ENCODE results near the gene GOLIM4.
"Not testable (repeated sequence)": the region's sequence is repeated elsewhere in the genome, so short reads cannot be mapped to it uniquely, and the experiment has no call there.

GOLIM4 gene, protein sequence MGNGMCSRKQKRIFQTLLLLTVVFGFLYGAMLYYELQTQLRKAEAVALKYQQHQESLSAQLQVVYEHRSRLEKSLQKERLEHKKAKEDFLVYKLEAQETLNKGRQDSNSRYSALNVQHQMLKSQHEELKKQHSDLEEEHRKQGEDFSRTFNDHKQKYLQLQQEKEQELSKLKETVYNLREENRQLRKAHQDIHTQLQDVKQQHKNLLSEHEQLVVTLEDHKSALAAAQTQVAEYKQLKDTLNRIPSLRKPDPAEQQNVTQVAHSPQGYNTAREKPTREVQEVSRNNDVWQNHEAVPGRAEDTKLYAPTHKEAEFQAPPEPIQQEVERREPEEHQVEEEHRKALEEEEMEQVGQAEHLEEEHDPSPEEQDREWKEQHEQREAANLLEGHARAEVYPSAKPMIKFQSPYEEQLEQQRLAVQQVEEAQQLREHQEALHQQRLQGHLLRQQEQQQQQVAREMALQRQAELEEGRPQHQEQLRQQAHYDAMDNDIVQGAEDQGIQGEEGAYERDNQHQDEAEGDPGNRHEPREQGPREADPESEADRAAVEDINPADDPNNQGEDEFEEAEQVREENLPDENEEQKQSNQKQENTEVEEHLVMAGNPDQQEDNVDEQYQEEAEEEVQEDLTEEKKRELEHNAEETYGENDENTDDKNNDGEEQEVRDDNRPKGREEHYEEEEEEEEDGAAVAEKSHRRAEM

DNA sequence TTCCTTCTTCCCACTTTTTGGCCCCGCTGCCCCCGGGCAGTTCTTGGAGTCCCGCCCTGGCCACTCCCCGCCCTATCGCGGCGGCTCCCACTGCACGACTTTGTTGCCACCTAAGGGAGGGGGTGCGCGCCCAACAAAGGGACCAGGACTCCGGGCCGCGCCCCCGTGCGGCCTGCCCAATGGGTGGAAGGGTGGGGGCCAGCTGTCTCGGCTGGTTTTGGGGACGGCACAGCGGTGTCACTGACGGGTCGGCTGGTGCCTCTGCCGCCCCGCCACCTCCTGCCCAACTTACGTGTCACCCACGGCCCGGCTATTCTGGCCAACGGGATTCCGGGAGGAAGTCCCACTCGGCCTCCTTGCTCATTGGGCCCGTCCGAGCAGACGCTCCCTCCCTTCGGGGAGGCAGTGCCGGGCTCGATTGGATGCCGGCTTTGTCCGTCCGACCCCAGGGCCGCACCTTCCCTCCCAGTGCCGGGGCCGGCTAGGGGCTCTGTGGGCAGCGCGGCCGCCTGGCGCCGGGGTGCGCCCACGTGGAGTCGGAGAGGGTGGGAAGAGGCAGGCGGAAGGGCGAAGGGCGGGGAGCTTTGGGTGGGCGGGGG, at the start of gene GOLIM4:
Gene GOLIM4, minus strand, starts transcription at position 314 of the 599 bp plus-strand sequence. CDS start 639 bp downstream, outside the sequence.
- in situ Hi-C loops (cut with MboI; ENCODE audit: low sequenced_read_pairs) = no loop called here

DNA sequence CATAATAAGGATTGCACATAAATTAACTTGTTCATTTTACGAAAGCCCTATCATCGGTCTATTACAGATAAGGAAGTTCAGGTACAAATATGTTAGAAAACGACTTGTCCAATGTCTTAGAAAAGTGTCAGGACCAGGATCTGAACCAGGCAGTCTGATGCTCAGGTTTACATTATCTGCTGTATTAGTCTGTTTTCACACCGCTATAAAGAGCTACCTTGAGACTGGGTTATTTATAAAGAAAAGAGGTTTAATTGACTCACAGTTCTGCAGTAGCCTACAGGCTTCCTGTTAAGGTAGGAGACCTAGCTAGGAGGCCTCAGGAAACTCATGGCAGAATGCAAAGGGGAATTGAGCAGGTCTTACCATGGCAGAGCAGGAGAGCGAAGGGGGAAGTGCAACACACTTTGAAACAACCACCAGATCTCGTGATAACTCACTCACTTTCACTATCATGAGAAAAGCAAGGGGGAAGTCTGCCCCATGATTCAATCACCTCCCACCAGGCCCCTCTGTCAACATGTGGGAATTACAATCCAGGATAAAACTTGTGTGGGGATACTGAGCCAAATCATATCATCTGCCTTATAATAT, 45.8 kb upstream of the GOLIM4 start:
- in situ Hi-C loops (cut with MboI; ENCODE audit: low sequenced_read_pairs) = no loop called here

GRCh38 chr3:168139947-168140346, 44.2 kb upstream of the GOLIM4 start:
- in situ Hi-C loops (cut with MboI; ENCODE audit: low sequenced_read_pairs) = no loop called here

DNA sequence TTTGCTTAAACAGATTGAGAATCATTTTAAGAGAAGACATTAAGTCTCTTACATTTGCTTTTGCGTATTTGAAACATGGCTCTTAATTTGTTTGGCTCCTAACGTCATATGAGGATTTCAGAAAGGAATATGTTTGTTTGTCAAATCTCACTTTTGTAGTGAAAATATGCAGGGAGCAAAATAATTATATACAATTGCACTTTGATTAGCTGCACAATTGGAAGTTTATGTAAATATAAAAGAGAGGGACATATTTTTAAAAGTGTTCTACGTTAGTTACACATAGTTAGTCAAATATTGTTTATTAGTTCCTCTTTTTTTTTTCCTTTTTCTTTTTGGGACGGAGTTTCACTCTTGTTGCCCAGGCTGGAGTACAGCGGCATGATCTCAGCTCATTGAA, 42.7 kb upstream of the GOLIM4 start:
- in situ Hi-C loops (cut with MboI; ENCODE audit: low sequenced_read_pairs) = no loop called here

DNA sequence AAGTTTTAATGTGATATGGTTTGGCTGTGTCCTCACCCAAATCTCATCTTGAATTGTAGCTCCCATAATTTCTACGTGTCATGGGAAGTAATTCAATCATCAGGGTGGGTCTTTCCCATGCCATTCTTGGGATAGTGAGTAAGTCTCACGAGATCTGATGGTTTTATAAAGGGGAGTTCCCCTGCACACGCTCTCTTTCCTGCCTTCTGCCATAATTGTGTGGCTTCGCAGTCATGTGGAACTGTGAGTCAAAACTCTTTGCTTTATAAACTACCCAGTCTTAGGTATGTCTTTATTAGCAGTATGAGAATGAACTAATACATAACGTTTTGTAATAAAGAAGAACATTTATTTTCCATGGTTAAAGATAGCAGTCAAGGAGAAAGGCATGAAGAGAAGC, 39.2 kb upstream of the GOLIM4 start:
- in situ Hi-C loops (cut with MboI; ENCODE audit: low sequenced_read_pairs) = no loop called here

GRCh38 chr3:168130250-168130649, 34.5 kb upstream of the GOLIM4 start:
- in situ Hi-C loops (cut with MboI; ENCODE audit: low sequenced_read_pairs) = not testable (repeated sequence)

DNA sequence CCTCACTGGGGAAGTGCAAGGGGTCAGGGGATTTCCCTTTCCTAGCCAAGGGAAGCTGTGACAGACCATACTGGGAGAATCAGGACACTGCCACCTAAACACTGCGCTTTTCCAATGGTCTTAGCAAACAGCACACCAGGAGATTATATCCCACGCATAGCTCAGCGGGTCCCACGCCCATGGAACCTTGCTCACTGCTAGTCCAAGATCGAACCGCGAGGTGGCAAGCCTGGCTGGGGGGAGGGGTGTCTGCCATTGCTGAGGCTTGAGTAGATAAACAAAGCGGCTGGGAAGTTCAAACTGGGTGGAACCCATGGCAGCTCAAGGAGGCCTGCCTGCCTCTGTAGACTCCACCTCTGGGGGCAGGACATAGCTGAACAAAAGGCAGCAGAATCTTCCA, 32.7 kb upstream of the GOLIM4 start:
- in situ Hi-C loops (cut with MboI; ENCODE audit: low sequenced_read_pairs) = not testable (repeated sequence)

GRCh38 chr3:168127466-168127865, 31.7 kb upstream of the GOLIM4 start:
- in situ Hi-C loops (cut with MboI; ENCODE audit: low sequenced_read_pairs) = no loop called here

GRCh38 chr3:168124791-168125190, 29.1 kb upstream of the GOLIM4 start:
- in situ Hi-C loops (cut with MboI; ENCODE audit: low sequenced_read_pairs) = no loop called here

GRCh38 chr3:168124291-168124690, 28.6 kb upstream of the GOLIM4 start:
- in situ Hi-C loops (cut with MboI; ENCODE audit: low sequenced_read_pairs) = no loop called here

DNA sequence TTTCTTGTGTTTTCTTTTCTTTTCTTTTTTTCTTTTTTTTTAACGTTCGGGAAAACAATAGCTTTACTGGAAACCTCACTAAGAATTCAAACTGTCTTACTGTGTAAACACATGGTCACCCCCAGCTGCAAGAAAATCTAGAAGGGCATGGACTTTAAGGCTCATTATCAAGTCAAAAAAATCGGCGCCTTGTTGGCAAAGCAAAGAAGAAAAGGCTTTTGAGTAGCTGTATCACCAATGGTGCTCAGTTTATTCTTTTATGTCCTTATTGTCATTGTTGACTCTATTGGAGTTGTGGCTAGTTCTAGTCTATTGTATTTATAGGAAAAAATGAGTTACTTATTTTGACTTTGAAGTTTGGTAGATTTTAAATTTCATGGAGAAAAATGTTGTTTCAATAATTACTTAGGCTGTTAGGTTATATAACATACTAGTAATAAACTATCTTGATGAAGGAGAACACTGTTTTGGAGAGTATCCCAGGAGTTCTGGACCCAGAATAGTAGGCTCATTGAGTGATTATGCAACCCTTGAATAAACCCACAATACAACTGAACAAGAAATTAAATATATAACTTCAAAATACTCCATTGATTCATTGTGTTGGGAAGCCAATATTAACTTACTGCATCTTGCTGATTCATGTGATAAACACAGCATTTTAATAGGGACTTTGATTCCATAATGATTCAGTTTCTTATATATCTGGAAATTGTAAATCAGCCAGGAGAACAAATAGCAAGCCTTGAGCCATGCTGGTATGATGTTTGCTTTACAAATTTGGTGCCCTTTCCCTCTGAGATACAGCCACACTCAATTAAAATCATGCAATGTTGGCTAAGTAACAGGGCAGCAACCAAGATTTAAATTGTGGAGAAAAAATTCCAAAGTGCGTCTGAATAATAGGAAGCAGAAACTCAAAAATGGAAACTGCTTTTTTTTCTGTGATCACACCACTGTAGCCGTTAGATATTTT, 27.8 kb upstream of the GOLIM4 start:
- in situ Hi-C loops (cut with MboI; ENCODE audit: low sequenced_read_pairs) = no loop called here

DNA sequence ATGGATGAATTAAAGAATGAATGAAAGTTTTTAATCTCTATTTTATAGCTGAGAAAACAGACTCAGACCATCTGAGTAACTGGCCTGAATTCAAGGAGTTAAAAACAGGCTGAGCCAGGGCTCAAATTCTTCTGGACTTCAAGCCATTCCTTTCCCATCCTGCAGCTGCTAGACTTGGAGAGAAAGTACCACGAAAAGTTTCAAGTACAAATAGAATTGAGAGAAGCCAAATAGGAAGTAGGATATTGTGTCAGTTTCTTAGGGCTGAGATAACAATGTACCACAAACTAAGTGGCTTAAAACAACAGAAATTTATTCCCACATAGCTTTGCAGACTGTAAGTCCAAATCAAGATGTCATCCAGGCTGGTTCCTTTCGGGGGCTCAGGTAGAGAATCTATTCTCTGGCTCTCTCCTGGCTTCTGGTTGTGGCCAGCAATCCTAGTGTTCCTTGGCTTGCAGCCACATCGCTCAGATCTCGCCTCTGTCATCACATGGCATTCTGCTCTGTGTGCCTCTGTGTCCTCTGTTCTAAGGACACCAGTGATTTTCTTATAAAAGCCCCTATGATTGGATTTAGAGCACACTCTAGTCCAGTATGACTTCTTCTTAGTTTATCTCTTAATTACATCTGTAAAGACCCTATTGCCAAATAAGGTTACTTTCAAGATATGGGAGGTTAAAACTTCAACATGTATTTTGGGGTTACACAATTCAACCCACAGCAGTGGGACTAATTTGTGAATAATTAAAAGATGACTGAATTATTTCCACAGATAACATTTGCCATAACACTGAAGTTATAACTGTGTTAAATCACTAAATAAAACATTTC, 25.7 kb upstream of the GOLIM4 start:
- in situ Hi-C loops (cut with MboI; ENCODE audit: low sequenced_read_pairs) = no loop called here

DNA sequence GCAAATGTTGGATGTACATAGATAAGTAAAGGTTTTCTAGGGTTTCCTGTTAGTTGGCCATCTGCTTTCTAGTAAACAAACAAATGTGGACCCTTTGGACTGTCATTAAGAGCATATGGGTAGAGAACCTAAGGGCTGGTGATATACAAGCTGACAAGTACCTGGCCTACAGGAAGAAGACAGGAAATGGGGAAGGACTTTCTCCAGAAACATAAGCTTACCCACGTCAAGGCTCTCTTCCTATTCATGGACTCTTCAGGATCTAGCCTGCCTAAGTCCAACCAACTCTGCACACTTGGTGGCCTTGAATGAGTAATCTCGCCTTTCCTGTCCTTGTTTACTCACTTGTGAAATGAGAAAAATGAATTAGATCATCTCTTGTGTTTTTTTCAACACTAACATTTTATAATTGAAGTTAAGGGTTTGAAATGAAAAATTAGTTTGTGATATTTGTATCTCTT, 22.2 kb upstream of the GOLIM4 start:
- in situ Hi-C loops (cut with MboI; ENCODE audit: low sequenced_read_pairs) = no loop called here

DNA sequence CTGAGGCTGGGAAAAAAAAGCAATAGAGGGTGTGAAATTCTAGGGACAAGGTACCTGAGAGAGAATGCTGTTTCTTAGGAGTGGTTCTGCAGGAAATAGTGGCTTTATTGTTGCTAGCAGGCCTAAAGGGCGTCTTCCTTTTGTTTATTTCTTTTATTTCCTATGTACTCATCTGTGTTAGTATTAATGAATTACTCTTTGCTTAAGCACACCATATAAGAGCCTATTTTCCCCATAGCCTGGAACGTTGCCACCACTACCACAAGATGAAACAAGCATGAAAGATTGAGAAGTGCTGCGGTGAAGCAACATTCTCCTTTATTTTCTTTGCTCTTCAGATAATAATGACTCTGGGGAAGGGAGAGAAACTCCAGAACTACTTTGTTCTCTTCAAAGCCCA, 21.3 kb upstream of the GOLIM4 start:
- in situ Hi-C loops (cut with MboI; ENCODE audit: low sequenced_read_pairs) = no loop called here

GRCh38 chr3:168116279-168116678, 20.6 kb upstream of the GOLIM4 start:
- in situ Hi-C loops (cut with MboI; ENCODE audit: low sequenced_read_pairs) = no loop called here

DNA sequence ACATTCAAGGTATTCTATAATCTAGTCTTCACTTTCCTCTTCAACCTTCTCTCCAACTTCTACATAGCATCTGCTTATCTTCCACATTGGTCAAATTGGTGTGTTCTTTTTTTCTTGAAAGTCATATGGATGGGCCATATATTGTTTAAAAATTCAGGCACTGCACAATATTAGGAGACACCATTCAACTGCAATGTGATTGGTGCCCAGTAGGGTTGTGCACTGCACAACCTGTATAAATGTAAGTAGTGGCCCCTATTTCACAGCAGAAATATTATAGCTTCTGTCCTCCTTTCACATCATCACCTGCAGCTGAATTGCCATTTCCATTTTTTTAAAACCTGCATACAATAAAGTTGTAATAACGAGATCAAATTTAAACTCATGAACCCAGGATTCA, 18.1 kb upstream of the GOLIM4 start:
- in situ Hi-C loops (cut with MboI; ENCODE audit: low sequenced_read_pairs) = no loop called here

GRCh38 chr3:168112894-168113293, 17.2 kb upstream of the GOLIM4 start:
- in situ Hi-C loops (cut with MboI; ENCODE audit: low sequenced_read_pairs) = no loop called here

DNA sequence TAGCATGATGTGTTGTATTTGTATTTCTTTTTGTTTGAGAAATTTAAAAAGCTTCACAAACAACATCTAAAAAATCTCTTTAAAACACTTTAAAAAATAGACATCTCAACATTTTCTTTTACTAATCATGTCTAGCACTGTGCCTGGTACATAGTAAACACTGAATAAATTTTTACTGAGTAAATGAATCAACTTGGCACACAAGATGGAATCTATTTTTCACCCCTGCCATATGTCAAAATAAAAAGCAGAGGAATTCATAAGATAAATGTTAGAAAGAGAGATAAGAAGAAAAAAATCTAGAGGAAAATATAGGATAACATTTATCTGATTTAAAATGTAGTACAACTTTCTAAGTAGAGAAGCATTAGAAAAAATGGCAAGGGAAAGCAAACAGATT, 8.6 kb upstream of the GOLIM4 start:
- in situ Hi-C loops (cut with MboI; ENCODE audit: low sequenced_read_pairs) = no loop called here

- in situ Hi-C loops (cut with MboI; ENCODE audit: low sequenced_read_pairs) = no loop called here
These were observed 7.1 kb upstream of the GOLIM4 start for GRCh38 chr3:168102735-168103410.
